ENCODE data around the gene LCE1D.

GRCh38 chr1:152806576-152806975, 10.1 kb downstream of the LCE1D start, which contains the start of gene LCE1C:
- TF ChIP-seq POLR2A (IDR thresholded peaks at IDR 0.05; ENCODE audit: low read length): no peak
- TF ChIP-seq CTCF (IDR thresholded peaks at IDR 0.05): no peak
- TF ChIP-seq RFX5 (IDR thresholded peaks at IDR 0.05): no peak
- TF ChIP-seq PHF8 (IDR thresholded peaks at IDR 0.05; ENCODE audit: borderline replicate concordance, low read depth): no peak
- TF ChIP-seq KDM5A (IDR thresholded peaks at IDR 0.05): no peak
- no peak for TF ChIP-seq MAX (IDR thresholded peaks at IDR 0.05)
- no peak for TF ChIP-seq RCOR1 (IDR thresholded peaks at IDR 0.05; ENCODE audit: low read depth, low read length)
- no peak for TF ChIP-seq NR3C1 (IDR thresholded peaks at IDR 0.05)
- TF ChIP-seq HOXA7 (CRISPR knock-in tag; IDR thresholded peaks at IDR 0.05): no peak
- TF ChIP-seq RAD21 (conservative IDR thresholded peaks at IDR 0.05 in 1 of 2, IDR thresholded peaks at IDR 0.05 in 1 of 2): no peak
- TF ChIP-seq ZC3H11A (IDR thresholded peaks at IDR 0.05): no peak
- no peak for TF ChIP-seq JUNB (IDR thresholded peaks at IDR 0.05)
- TF ChIP-seq CHD2 (IDR thresholded peaks at IDR 0.05; ENCODE audit: low read length, partially characterized antibody): no peak

Data from A549 (cell line).